Loucy (cell line): ENCODE results near the gene ZNF286A.
"Not testable (repeated sequence)": the region's sequence is repeated elsewhere in the genome, so short reads cannot be mapped to it uniquely, and the experiment has no call there.

Experiments
- EZH2phosphoT487 ChIP-seq: fragments of 200-600 bp; IDR thresholded peaks from 2 replicates; pipeline ENCODE4 v1.6.1; 2018; ENCODE audit warnings: antibody characterized with exemption, mild to moderate bottlenecking, moderate library complexity, borderline replicate concordance
- TF ChIP-seq, protein P1 (sequence below): fragments of 200-600 bp; sonication (generic); conservative IDR thresholded peaks from 2 replicates; pipeline ENCODE4 v1.5.1; 2014; ENCODE audit warnings: mild to moderate bottlenecking, antibody characterized with exemption, low read length

DNA sequence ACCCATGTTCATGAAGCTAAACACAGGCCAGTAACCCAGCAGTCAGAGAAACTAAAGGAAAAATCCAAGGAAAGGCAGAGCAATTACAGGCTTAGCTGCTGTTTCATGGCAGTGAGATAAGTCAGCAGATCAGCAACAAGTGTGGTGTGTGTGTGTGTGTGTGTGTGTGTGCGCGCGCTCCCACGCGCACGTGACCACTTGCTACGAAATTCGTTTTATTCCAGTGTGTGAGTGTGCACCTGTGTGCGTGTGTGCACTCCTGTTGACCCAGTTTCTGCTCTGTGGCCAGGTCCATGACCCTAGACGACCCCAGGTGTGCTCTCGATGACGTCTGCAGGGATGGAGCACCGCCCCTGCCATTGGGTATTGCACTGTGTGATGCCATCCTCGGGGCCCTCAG lies 31.0 kb downstream of the ZNF286A start:
- TF ChIP-seq EZH2phosphoT487: not testable (repeated sequence)
- TF ChIP-seq, protein P1, sequence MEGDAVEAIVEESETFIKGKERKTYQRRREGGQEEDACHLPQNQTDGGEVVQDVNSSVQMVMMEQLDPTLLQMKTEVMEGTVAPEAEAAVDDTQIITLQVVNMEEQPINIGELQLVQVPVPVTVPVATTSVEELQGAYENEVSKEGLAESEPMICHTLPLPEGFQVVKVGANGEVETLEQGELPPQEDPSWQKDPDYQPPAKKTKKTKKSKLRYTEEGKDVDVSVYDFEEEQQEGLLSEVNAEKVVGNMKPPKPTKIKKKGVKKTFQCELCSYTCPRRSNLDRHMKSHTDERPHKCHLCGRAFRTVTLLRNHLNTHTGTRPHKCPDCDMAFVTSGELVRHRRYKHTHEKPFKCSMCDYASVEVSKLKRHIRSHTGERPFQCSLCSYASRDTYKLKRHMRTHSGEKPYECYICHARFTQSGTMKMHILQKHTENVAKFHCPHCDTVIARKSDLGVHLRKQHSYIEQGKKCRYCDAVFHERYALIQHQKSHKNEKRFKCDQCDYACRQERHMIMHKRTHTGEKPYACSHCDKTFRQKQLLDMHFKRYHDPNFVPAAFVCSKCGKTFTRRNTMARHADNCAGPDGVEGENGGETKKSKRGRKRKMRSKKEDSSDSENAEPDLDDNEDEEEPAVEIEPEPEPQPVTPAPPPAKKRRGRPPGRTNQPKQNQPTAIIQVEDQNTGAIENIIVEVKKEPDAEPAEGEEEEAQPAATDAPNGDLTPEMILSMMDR: not testable (repeated sequence)
